Thyroid gland (tissue), 4 donors: ENCODE results near the gene TRMT1. TPM values are rescaled to one million over a fixed set of nuclear protein-coding genes. Genes with fewer than 3 reads are reported as not detected.

Source experiments
- DNase-seq, 2 donors: peaks; one replicate each; pipeline ENCODE4 v3.0.0-alpha.2; 2019
- H3K27ac ChIP-seq, 3 donors: fragments of 200-600 bp; sonication (generic); 1 replicate in 2 of 3; 2 replicates in 1 of 3; pipeline ENCODE4 v1.5.1; 2016 to 2019; ENCODE audit warnings: mild to moderate bottlenecking in 1 of 3, moderate library complexity in 1 of 3
- H3K27me3 ChIP-seq: fragments of 200-600 bp; sonication (generic); one replicate; pipeline ENCODE4 v1.5.1; 2019
- H3K36me3 ChIP-seq, 2 donors: fragments of 200-600 bp; sonication (generic); one replicate each; pipeline ENCODE4 v1.5.1; 2016 to 2019
- H3K4me1 ChIP-seq, 2 donors: fragments of 200-600 bp; sonication (generic); one replicate each; pipeline ENCODE4 v1.5.1; 2017 to 2019
- H3K4me3 ChIP-seq, 3 donors: fragments of 200-600 bp; sonication (generic); replicated peaks in 1 of 3; 1 replicate in 2 of 3; 2 replicates in 1 of 3; pipeline ENCODE4 v1.5.1; 2016; ENCODE audit warnings: mild to moderate bottlenecking in 1 of 3
- H3K9me3 ChIP-seq: fragments of 200-600 bp; sonication (generic); one replicate; pipeline ENCODE4 v1.5.1; 2017
- CTCF ChIP-seq, 6 experiments: fragments of 200-600 bp in 3 of 6; fragments of 450-650 bp in 3 of 6; sonication (generic) in 3 of 6; IDR thresholded peaks; one replicate each; pipeline ENCODE4 v1.5.1; 2016 to 2019; ENCODE audit warnings: antibody characterized with exemption in 6 of 6, mild to moderate bottlenecking in 2 of 6, inconsistent platforms in 1 of 6, moderate library complexity in 1 of 6
- POLR2A ChIP-seq, 2 donors: fragments of 450-650 bp; IDR thresholded peaks; one replicate each; pipeline ENCODE4 v1.6.1; 2017; ENCODE audit warnings: antibody characterized with exemption in 2 of 2, mild to moderate bottlenecking in 2 of 2, moderate library complexity in 1 of 2
- WGBS, 2 donors: methylation state at CpG; one replicate each; pipeline ENCODE4 v1.1.5; 2017; 5-methylcytosine and 5-hydroxymethylcytosine counted together
- intact Hi-C: fragments of 100-400 bp; cut with DNase I; formaldehyde crosslinking; loops from one replicate; pipeline ENCODE4 v1.15.1; 2023
- total RNA-seq, 4 donors: library from RNA; depleted of rRNA; stranded (reverse); fragments of >200 nt; gene quantifications; one replicate each; pipeline ENCODE4 v1.2.3, GENCODE V29; 2016

Gene TRMT1
- total RNA-seq, 4 donors from 2014 or later: 23.9 to 31.3 (median 29.1) TPM

DNA sequence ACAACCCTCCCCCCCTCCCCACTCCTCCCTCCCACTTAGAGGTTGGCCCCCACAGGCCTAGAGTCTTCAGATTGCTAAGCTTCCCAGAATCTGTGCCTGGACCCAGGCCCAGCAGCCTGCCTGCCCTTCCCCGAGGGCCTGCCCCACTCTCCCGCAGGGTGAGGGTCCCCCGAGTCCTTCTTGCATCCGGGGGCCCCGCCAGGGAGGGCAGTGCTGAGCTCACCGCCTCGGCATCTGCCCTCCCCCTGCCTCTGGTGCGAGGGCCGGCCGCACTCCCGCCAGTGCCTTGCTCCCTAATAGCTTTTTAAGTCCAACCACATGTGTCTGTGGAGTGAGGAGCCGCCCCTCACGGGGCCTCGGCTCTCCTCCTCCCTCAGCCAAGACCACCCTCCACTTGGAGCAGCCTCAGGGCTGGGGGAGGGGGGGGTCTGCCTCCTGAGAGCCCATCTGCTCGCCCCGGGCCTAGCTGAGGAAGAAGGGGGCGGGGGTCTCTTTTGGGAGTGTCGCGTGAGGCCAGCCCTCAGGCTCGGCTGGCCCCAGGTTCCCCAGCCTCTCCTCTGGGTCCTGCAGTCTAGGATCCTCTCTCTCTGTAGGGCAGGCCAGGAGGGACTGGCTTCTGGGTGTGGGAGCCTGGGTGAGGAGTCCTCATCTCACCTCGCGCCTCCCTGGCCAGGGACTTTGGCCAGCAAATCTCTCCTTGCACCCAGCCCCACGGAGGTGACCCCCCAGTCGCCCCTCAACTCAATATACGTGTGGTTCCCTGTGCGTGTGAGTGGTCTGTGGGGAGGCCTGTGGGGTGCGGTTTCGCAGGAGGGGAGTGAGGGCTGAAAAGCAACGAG, 61.1 kb downstream of the TRMT1 start:
- Histone ChIP-seq H3K9me3 (no peaks in the 10 kb centered on the region), H3K4me3 (peak overlapping the region in 1 of 3 donors; percentile 15), H3K27me3 (no peaks in the 10 kb centered on the region), H3K4me1 (peaks cover 98 to 100% of the 10 kb centered on the region in 2 donors), H3K27ac (peak overlapping the region; percentile 100), H3K36me3 (no peaks in the 10 kb centered on the region)
- intact Hi-C loops: no loop called here
- 12 to 18% methylated on average over 11 to 20 of the region's 29 CpGs for WGBS, 2 donors
- peak in 1 of 6 experiments; percentile 14 for TF ChIP-seq CTCF (IDR thresholded peaks at IDR 0.05)
- TF ChIP-seq POLR2A (IDR thresholded peaks at IDR 0.05): peak in 1 of 2 donors; percentile 50
- peak; percentile 87 to 88 for DNase-seq

Other genes with a start within 250 kb of the TRMT1 start
- 10 to 100 TPM; 35.4 to 67.3 (median 59.1) TPM for gene DNASE2, start 235.3 kb downstream of the TRMT1 start, total RNA-seq
- gene KLF1, start 229.5 kb downstream of the TRMT1 start, total RNA-seq: not detected
- gene GCDH, start 225.6 kb downstream of the TRMT1 start, total RNA-seq: 10 to 100 TPM; 31.2 to 63.7 (median 46.7) TPM
- not detected for gene SYCE2, start 197.4 kb downstream of the TRMT1 start, total RNA-seq
- 10 to 100 TPM; 43.5 to 61.5 (median 53.4) TPM for gene FARSA, start 183.0 kb downstream of the TRMT1 start, total RNA-seq
- 1,000 to 10,000 TPM; 1,892 to 4,270 (median 2,942) TPM for gene CALR, start 178.1 kb downstream of the TRMT1 start, total RNA-seq
- gene RAD23A, start 170.9 kb downstream of the TRMT1 start, total RNA-seq: 100 to 1,000 TPM in 2 of 4 donors, 10 to 100 TPM in 2; 72.0 to 128 (median 101) TPM
- gene GADD45GIP1, start 159.5 kb downstream of the TRMT1 start, total RNA-seq: 10 to 100 TPM; 31.8 to 68.3 (median 55.2) TPM
- under 1 TPM in 2 of 4 donors, not detected in 2; 0.40 to 0.45 TPM for gene DAND5, start 147.2 kb downstream of the TRMT1 start, total RNA-seq
- gene NFIX, start 121.3 kb downstream of the TRMT1 start, total RNA-seq: 10 to 100 TPM; 38.8 to 70.2 (median 62.4) TPM
- 10 to 100 TPM in 1 of 4 donors, 1 to 10 TPM in 3; 4.2 to 10.9 (median 7.7) TPM for gene LYL1, start 13.9 kb downstream of the TRMT1 start, total RNA-seq
- 10 to 100 TPM; 16.9 to 67.7 (median 43.0) TPM for gene NACC1, start 1.5 kb upstream of the TRMT1 start, total RNA-seq
- 10 to 100 TPM; 39.2 to 91.9 (median 56.5) TPM for gene STX10, start 33.6 kb upstream of the TRMT1 start, total RNA-seq
- 100 to 1,000 TPM in 1 of 4 donors, 10 to 100 TPM in 3; 55.0 to 139 (median 65.9) TPM for gene IER2, start 33.7 kb upstream of the TRMT1 start, total RNA-seq